Osteoblast (primary cell): ENCODE measurements around the gene ST6GALNAC1. TPM values are rescaled to one million over a fixed set of nuclear protein-coding genes. Genes with fewer than 3 reads are reported as not detected.

Source experiments
- DNase-seq: peaks from one replicate; pipeline ENCODE4 v3.0.0; 2011; ENCODE audit warnings: low spot score, mixed read lengths; ENCODE audit not compliant: insufficient read length; ENCODE audit errors: missing footprints
- H2AFZ ChIP-seq: 2 replicates; pipeline ENCODE4 v1.6.0; 2011; ENCODE audit warnings: mild to moderate bottlenecking, low read length
- H3K27ac ChIP-seq: 2 replicates; pipeline ENCODE4 v1.5.1; 2011; ENCODE audit warnings: mild to moderate bottlenecking, low read depth, low read length, moderate library complexity
- H3K27me3 ChIP-seq: 2 replicates; pipeline ENCODE4 v1.6.0; 2012; ENCODE audit warnings: mild to moderate bottlenecking, control low read depth, inconsistent platforms, low read length, moderate library complexity; ENCODE audit not compliant: insufficient read depth
- H3K36me3 ChIP-seq: 2 replicates; pipeline ENCODE4 v1.5.1; 2011; ENCODE audit warnings: mild to moderate bottlenecking, low read length, control low read depth, moderate library complexity; ENCODE audit not compliant: insufficient read depth
- H3K4me1 ChIP-seq: 2 replicates; pipeline ENCODE4 v1.5.1; 2011; ENCODE audit warnings: mild to moderate bottlenecking, low read length, control low read depth, moderate library complexity; ENCODE audit not compliant: insufficient read depth
- H3K4me2 ChIP-seq: 2 replicates; pipeline ENCODE4 v1.6.0; 2011; ENCODE audit warnings: mild to moderate bottlenecking, low read length; ENCODE audit not compliant: insufficient read depth
- H3K4me3 ChIP-seq: fragments of 200-600 bp; sonication (generic); 3 replicates; pipeline ENCODE4 v1.5.1; 2012; ENCODE audit warnings: mild to moderate bottlenecking, low read length, inconsistent platforms; ENCODE audit not compliant: insufficient read depth
- H3K79me2 ChIP-seq: 2 replicates; pipeline ENCODE4 v1.6.0; 2012; ENCODE audit warnings: mild to moderate bottlenecking, low read length, control low read depth, inconsistent platforms; ENCODE audit not compliant: insufficient read depth
- H3K9me3 ChIP-seq: 2 replicates; pipeline ENCODE4 v1.5.1; 2011; ENCODE audit warnings: low read depth, low read length, control low read depth
- H4K20me1 ChIP-seq: 2 replicates; pipeline ENCODE4 v1.6.0; 2012; ENCODE audit warnings: mild to moderate bottlenecking, low read length, control low read depth; ENCODE audit not compliant: insufficient read depth
- CTCF ChIP-seq: IDR thresholded peaks from 2 replicates; pipeline ENCODE4 v1.5.1; 2011; ENCODE audit warnings: mild to moderate bottlenecking, low read depth, low read length, moderate library complexity; ENCODE audit errors: extremely low read depth
- total RNA-seq: library from RNA; depleted of rRNA; stranded (reverse); fragments of >200 nt; gene quantifications from 2 replicates; pipeline ENCODE4 v1.2.3, GENCODE V29; 2012

Gene ST6GALNAC1
- total RNA-seq, 1 donor: 0.72 TPM

DNA sequence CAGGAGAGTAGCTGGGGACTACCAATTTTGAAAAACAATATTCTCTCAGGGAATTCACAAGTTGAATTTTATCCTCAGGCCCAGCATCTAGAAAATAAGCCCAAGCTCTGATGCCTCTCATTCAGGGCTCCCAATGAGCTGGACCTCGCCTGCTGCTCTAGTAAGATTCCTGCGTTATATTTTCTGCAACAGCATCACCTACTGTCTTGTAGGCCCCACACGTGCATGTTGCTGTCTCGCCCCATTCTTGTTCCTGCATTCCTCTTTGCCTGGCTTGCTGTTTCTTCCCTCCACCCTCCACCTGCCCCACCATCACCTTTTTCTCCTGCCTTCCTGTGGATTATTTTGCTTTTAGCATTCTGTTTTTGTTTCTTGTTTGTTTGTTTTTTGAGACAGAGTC is 49.6 kb downstream of the ST6GALNAC1 start:
- peaks cover 3% of the 10 kb centered on the region for H3K4me1 ChIP-seq
- H3K9me3 ChIP-seq: no peaks in the 10 kb centered on the region
- no peak overlapping the region for H2AFZ ChIP-seq
- no peaks in the 10 kb centered on the region for H4K20me1 ChIP-seq
- H3K4me2 ChIP-seq: no peak overlapping the region
- H3K4me3 ChIP-seq: no peak overlapping the region
- peaks cover 8% of the 10 kb centered on the region for H3K27me3 ChIP-seq
- DNase-seq: no peak
- no peak overlapping the region for H3K27ac ChIP-seq
- no peak for TF ChIP-seq CTCF
- H3K36me3 ChIP-seq: no peaks in the 10 kb centered on the region
- no peaks in the 10 kb centered on the region for H3K79me2 ChIP-seq

GRCh38 chr17:76593384-76593826 is 50.2 kb downstream of the ST6GALNAC1 start:
- H3K9me3 ChIP-seq: no peaks in the 10 kb centered on the region
- H2AFZ ChIP-seq: no peak overlapping the region
- no peaks in the 10 kb centered on the region for H4K20me1 ChIP-seq
- no peaks in the 10 kb centered on the region for H3K79me2 ChIP-seq
- no peak for DNase-seq
- no peak overlapping the region for H3K4me2 ChIP-seq
- peaks cover 11% of the 10 kb centered on the region for H3K27me3 ChIP-seq
- no peak for TF ChIP-seq CTCF
- H3K36me3 ChIP-seq: no peaks in the 10 kb centered on the region
- H3K4me1 ChIP-seq: peaks cover 3% of the 10 kb centered on the region
- H3K27ac ChIP-seq: no peak overlapping the region
- no peak overlapping the region for H3K4me3 ChIP-seq

DNA sequence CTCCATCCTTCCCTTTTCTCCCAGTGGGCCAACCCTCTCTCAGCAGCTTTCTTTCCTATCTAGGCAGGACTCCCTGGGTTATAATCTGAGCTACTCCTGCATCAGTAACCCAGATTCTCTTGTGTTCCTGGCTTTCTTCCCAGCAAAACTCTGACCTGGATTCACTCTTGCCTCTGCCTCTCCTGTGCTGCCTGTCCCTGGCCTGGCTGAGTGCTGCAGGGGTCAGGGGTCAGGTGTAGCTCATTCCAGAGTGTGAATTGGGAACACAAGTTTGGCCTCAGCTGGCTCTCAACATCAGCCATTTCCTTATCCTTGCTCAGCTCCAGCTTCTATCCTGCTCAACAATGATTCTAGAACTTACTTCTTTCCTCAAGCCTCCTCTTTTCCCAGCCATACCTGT is 55.4 kb downstream of the ST6GALNAC1 start:
- DNase-seq: no peak
- Histone ChIP-seq H3K9me3 (no peaks in the 10 kb centered on the region), H2AFZ (no peak overlapping the region), H3K27me3 (peaks cover 49% of the 10 kb centered on the region), H3K27ac (no peak overlapping the region), H3K79me2 (no peaks in the 10 kb centered on the region), H3K4me1 (no peaks in the 10 kb centered on the region), H3K4me2 (no peak overlapping the region), H3K36me3 (no peaks in the 10 kb centered on the region), H4K20me1 (no peaks in the 10 kb centered on the region), H3K4me3 (no peak overlapping the region)
- TF ChIP-seq CTCF: no peak

DNA sequence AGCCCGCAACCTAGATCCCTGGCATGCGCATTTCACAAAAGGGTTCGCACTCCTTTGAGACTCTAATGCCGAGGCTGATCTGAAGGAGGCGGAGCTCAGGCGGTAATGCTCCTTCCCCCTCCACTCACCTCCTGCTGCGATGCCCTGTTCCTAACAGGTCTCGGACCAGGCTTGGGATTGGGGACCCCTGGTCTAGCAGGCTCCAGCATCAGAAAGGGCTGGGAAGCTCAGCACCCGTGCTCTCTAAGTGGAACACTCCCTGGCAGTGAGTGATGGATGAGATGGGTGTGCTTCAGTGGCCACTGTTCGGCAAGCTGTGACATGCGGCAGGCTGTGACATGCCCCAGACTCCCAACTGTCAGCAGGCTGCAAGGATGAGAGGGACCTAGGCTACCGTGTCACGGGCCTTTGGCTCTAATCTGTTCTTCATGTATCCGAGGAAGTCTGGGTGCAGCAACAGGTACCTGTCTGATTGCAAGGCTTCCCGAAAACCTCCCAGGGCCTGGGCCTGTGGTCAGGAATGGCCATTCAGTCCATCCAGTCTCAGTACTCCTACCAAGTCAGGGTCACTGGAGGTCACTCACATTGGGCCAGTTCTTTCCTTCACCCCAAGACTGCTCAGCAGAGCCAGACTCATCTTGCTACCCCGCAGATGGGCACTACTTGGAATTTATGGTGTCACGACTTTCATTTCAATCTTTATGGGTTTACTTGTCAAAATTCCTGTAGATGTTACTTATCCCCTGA is 56.6 kb downstream of the ST6GALNAC1 start:
- H3K36me3 ChIP-seq: no peaks in the 10 kb centered on the region
- no peaks in the 10 kb centered on the region for H3K4me1 ChIP-seq
- no peak overlapping the region for H3K4me2 ChIP-seq
- no peaks in the 10 kb centered on the region for H3K79me2 ChIP-seq
- H3K9me3 ChIP-seq: no peaks in the 10 kb centered on the region
- no peaks in the 10 kb centered on the region for H4K20me1 ChIP-seq
- H3K27ac ChIP-seq: no peak overlapping the region
- no peak overlapping the region for H2AFZ ChIP-seq
- H3K4me3 ChIP-seq: no peak overlapping the region
- H3K27me3 ChIP-seq: peaks cover 49% of the 10 kb centered on the region
- no peak for DNase-seq
- TF ChIP-seq CTCF: no peak
